HG03175 (cell line): ENCODE results near the gene BCDIN3D.
"Not testable (repeated sequence)": the region's sequence is repeated elsewhere in the genome, so short reads cannot be mapped to it uniquely, and the experiment has no call there.

ENCODE experiments used
- ATAC-seq: cut with Tn5 transposase; IDR thresholded peaks from one replicate; pipeline ENCODE4 v1.9.1; 2021; ENCODE audit warnings: mild to moderate bottlenecking, moderate library complexity; ENCODE audit not compliant: unreplicated experiment

BCDIN3D gene

DNA sequence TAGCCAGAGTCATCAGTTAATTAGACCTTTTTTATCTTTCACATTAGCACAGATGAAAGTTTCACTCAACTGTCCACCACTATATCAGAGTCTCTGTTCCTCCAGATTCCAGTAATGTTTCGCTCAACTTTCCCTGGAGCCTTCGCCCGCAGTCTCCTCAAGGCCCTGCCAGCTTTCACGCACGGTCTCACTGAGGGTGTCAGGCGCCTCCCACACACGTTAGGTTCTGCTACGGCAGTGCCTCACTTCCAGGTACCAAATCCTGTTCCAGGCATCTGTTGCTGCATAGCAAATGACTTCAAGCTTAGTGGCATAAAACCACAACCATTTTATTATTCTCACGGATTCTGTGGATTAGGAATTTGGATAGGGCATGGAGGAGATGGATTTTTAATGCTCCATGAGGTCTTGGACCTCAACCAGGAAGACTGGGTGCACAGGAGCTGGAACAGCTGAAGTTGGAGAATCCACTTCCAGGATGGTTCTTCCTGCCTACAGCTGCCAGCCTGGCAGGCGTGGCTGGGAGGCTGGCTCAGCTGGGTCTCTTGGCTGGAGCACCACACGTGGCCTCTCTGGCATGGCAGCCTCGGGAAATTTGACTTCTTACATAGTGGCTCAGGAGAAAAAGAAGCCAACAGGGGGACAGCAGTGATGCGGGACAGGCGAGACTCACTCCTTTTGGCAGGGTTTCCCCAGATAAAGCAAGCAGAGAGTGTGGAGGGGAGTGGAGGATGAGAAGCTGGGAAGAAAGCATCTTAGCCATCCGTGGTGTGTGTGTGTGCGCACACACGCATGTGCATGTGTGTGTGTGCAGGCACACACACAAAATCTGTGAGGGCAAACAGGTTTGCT, 21.3 kb upstream of the BCDIN3D start:
- no peak for ATAC-seq

DNA sequence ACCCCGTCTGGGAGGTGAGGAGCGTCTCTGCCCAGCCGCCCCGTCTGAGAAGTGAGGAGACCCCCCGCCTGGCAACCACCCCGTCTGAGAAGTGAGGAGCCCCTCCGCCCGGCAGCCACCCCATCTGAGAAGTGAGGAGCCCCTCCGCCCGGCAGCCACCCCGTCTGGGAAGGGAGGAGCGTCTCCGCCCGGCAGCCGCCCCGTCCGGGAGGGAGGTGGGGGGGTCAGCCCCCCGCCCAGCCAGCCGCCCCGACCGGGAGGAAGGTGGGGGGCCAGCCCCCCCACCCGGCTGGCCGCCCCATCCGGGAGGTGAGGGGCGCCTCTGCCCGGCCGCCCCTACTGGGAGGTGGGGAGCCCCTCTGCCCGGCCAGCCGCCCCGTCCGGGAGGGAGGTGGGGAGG, 18.0 kb upstream of the BCDIN3D start:
- not testable (repeated sequence) for ATAC-seq

DNA sequence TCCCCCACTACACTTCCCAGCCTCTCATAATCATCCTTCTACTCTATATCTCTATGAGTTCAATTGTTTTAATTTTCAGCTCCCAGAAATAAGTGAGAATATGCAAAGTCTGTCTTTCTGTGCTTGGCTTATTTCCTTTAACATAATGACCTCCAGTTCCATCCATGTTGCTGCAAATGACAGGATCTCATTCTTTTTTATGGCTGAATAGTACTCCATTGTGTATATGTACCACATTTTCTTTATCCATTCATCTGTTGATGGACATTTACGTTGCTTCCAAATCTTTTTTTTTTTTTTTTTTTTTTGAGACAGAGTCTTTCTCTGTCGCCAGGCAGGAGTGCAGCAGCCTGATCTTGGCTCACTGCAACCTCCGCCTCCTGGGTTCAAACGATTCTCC, 13.0 kb upstream of the BCDIN3D start:
- ATAC-seq: not testable (repeated sequence)

DNA sequence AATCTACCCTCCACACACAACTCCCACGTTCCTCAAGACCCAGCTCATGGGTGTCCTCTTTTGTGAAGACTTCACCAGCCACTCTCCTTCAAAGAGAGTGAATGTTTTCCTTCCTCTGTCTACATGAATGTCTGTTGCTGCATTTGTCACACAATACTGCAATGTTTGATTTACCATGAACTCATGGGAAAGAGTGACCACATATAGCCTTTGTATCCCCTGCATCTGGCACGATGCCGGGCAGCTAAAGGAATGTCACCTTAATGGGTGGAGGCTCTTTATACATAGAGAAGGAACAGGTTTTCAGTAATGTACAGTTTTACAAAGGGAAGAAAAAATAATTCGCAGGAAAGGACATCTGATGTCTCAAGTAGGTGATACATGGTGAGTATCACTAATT, 12.1 kb upstream of the BCDIN3D start:
- ATAC-seq: no peak

DNA sequence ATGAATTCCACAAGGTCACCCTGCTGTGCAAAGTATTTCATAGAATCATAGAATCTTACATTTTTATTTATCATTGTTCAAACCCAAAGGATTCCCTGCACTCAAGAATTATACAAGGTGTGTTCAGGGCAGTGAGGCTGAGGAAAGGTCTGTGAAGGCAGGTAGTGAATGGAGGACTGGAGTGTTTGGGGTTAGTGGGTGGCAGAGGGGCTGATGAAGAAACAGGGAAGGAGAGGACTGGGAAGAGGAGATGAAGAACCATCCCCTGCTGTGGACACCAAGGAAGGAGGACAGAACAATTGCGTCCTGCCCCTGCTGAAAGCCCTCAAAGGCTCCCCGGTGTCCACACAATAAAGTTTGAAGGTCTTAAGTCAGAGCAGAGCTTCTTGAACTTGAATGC, 10.8 kb upstream of the BCDIN3D start:
- ATAC-seq: no peak

DNA sequence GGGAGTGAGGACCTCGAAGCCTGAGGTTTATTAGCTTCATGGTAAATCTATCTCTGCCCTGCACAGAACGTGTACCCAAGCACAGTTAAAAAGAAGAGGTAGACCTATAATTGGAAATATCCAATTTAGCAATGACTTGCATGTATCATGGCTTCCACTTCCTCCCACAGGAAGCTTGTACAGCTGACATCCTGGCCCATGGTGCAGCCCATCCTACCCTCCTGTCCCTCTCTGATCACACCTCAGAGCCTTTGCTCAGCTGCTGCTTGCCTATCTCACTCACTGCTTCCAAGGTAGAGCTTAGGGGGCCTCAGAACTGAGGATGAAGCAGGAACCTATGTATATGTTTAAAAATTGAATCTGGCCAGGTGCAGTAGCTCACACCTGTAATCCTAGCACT, 4.3 kb upstream of the BCDIN3D start:
- ATAC-seq: no peak

DNA sequence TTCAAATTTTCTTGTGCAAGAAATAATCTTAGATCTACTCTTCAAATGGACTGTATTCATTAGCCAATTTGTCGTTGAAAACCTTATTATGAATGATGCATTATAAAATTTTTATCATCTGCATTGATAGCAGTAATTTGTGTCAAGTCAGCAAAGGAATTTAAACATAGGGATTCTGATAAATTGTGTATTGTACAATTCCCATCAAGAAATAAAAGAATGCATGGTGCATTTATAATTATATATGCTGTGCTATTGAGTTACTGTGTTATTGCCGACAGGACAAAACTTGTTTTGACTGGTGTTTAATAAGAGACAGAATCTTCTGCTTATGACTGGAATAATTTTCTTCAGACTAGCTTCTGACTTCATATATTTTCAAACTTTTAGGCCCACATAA, 3.1 kb upstream of the BCDIN3D start:
- no peak for ATAC-seq

DNA sequence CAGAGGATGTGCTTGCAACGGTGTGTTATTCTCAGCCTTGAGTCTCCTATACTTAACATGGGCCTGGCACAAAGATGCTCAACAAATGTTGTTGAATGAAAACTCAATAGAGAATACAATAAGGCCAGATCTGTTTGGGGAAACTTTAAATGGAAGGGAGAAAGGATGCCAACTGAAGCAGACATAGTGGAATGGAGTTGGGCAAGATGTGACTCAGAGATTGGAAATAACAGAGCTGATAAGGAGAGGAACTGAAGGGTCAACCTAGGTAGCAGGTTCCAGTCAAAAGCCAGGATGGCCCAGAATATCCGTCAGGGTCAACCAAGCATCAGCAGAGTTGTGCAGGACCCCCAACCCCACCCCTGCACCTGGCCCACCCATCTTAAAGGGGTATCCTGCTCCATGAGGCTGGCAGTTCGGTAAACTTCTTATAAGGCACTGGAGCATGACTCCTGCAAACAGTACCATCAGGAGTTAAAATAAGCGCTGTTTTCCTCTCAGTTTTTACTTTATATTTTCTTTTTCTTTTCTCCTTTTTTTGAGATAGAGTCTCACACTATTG, 1.1 kb upstream of the BCDIN3D start:
- ATAC-seq: no peak

DNA sequence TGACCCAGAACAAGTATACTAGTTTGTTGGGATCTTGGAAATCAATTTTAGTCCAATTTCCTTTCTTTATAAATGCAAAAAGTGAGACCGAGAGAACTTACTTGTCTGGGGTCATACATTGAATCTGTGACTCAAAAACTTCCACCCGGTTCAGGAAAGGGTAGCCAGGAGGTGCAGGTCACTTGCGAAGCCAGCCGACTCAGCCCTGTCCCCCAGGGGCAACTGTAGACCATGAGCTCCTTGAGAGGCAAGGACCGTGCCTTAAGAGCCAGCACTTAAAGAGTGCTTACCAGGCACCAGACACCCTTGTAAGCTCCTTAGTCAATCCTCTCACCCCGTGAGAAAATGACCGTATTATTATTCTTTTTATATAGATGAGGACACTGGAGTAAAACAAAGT, 505 bp upstream of the BCDIN3D start:
- no peak for ATAC-seq

DNA sequence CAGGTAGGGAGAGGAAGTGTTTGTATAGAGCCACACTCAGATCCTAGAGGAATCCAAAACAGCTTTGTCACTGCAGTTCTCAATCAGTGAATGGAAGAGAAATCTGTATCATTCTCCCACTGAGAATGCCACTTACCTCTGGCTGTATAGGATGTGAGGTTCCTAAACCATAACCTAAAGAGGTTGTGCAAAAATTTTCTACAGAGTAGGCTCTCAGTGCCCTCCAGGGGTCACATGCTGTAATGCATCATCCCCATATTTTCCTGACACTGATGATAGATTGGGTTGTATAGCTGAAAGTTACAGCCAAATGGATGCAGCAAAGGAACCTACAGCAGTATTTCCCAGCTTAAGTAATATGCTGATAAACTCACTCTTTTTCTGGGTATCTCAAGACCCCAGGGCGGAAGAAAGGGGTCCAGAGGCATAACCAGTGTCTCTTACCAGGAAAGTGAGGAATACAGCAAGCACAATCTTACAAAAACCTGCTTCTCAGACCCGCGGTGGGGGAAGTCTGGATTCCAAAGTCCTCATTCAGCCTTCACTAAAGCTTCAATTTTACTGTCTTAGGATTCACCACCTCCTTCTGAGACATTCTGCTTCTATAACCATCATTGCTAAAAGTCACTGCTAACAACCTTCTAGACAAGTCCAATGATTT, 3.8 kb downstream of the BCDIN3D start:
- ATAC-seq: no peak

DNA sequence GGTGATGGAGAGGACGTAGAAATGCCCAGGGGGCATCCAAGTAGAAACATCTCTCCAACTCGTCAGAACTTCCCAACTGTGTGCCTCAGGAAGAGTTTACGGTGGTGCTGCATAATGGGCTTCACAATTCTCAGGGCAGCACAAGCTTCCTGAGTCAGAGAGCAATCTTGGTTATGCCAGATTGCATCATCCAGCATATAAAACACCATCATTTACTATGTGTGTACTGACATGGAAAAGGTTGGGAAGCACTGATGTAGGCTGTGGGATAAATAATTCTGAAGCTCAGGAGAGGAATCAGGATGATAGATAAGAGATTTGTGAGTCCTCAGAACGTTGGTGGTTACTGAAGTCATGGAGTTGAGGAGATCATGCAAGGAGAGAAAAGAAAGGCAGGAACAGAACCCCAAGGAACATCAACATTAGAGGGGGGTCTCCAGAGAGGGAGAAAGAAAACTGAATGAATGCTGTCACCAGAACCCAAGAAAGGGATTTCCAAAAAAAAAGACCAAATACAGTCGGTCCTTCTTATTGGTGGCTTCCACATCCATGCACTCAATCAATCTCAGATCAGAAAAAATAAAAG, 10.0 kb downstream of the BCDIN3D start:
- no peak for ATAC-seq

DNA sequence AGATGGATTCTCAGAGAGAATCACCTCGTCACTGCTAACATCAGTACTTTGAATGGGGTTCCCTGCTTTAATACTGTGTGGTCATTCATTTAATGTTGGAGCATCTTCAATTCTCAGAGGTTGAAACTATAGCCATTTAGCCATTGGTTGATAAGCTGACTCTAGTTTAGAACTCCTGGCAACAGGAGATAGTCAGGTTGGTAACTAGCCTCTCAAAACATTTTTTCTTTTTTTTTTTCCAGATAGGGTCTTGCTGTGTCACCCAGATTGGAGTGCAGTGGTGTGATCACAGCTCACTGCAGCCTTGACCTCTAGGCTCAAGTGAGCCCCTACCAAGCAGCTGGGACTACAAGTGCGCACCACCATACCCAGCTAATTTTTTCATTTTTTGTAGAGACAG, 11.2 kb downstream of the BCDIN3D start:
- no peak for ATAC-seq

DNA sequence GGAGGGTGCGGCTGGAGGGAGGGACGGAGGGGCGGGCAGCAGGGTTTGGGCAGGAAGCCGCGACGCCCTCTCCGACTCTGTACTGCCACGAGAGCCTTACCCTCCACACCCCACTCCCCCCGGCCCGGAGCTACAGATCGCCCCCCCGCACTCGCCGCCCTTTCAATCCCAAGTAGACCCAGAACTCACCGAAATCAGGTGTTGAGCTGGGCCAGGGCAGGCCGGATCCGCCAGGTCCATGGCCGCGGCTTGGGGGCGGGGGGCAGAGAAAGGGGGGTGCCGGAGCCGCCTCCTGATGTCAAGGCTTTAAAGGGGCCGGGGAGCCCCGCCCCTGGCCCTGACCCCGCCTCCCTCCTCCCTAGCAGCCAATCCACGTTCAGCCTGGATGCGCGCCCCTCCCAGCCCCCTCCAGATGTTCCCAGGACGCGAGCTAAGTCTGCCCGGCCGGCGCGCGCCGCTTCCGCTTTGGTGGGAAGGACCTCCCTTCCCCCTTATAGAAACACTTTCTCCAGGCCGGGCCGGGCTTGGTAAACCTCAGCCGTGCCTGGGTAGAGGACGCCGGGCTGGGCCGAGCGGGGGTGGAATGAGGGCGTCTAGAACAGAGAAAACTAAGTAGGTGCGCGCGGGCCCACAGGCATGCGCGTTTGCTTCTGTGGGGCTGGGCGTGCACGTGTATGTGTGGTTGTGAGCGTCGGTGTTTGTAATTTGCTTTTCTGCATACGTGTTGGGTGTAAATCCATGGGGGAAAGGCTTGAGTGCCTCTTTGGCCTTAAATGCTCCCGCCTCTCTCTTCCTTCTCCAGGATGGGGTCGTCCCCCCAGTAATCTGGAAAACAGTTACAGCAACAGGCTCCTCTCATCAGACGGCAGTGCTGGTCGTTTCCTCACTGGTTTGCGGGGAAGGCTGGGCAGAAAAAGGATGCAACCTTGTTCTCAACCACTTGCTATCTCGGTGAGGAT, 14.5 kb downstream of the BCDIN3D start, which contains the start of gene NCKAP5L:
Gene NCKAP5L, minus strand, starts transcription at position 281 of the 959 bp plus-strand sequence. CDS start 24,369 bp downstream, outside the sequence.
- ATAC-seq: peak; percentile 84

DNA sequence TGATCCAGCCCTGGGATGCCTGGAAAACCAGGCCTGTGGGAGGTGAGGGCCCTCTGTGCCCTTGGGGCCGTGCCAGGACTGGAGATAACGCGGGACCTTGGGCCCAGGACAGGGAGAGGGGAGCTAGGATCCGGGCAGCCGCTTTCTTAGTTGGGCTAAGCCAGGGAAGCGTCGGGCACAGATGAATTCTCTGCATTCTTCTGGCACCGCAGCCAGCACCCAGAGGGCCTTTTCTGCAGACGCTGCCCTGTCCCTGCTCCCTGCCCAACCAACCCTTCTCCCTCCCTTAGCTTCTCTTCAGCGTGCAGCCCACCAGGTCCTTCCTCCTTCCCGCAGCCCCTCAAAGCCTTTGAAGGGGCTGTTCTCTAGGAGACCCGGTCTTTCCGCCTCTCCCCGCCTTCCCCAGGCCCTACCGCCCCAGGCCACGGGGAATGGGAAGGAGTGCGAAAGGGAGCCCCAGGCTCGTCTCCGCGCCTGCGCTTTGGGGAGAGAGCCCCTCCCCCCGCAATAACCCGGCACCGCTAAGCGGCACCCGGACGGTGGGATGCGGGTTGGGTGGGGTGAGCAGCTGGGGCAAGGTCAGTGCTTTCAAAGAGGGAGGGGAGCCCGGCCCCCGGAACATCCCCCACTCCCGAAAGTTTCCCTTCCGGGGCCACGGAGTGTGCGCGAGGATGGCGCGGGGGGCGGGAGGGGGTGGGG, 15.4 kb downstream of the BCDIN3D start:
- ATAC-seq: no peak

DNA sequence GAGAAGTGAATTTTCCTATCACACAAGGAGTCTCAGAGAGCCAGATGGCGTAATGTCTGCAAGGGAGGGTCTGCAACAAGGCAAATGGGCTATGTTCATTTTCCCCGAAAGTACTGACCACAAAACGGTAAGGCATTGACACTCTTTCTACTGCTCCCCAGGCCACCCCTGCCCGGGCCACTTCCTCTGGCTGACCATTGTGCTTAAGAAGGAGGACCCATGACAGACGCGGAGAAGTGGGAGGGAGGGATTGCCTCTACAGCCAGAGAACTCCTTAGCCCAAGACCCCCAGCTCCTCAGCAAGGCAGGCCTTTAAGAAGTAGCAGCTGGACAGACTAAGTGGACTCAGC, 15.9 kb downstream of the BCDIN3D start:
- no peak for ATAC-seq

DNA sequence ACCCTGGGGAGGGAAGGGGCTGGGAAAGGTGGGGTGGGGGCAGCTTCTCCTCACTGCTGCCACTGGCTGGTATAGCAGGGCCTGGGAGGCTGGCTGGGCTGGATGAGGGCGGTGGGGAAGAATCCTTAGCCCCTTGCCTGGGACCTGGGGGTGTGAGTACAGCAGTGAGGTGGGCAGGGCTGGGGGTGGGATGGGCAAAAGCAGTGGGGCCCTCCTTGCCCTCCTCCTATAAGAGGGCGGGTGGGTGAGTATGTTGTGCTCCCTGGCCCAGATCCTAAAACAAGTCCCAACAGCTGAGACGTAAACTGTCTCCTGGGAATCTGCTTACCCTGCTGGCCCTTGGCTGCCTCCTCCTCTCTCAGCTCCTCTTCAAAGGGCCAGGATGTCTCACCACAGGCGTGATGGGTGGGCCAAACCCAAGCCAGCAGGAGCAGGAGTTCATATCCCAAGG, 16.9 kb downstream of the BCDIN3D start:
- ATAC-seq: no peak

DNA sequence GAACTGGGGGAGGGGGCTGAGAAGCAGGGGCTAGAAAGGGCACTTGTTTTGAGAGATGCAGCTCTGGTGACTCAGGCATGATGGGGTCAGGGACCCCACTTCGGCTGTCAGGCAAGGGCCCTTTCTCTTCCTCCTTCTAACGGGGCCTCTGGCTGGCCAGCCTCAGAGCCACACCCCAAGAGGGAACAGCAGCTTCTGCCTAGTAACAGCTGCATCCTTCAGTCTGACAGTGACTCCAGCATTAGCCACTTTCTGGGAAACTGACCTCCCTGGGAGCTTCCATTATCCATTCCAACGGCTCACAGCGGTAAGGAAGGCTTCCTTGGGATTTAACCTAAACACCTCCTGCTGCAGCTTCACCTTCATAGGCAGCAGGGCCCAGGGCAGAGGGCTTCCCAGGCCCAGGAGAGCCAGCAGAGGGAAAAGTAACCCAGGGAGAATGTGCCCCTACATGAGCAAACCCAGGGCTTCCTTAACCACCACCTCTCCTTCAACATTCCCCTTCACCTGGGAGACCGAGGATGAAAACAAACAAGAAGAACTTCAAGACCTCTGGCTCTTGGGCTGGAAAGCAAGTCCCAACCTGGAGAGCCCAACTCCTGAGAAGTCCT, 17.4 kb downstream of the BCDIN3D start:
- ATAC-seq: no peak

DNA sequence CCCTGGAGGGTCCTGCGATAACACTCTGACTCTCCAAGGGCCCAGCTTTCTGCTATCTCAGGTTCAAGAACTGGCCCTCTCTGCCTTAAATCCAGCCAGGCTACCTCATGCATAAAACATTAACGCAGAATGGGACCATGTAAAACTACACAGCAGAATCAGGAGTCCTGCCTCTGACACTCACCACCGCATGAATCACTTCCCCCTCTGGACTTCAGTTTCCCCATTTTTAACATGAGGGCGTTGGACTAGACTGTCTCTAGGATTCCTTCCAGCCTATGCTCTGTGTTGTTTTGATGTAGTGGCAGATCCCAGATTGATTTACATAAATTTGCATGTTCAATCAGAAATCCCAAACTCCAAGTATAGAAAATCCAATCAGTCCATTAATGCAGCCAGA, 18.0 kb downstream of the BCDIN3D start:
- no peak for ATAC-seq

DNA sequence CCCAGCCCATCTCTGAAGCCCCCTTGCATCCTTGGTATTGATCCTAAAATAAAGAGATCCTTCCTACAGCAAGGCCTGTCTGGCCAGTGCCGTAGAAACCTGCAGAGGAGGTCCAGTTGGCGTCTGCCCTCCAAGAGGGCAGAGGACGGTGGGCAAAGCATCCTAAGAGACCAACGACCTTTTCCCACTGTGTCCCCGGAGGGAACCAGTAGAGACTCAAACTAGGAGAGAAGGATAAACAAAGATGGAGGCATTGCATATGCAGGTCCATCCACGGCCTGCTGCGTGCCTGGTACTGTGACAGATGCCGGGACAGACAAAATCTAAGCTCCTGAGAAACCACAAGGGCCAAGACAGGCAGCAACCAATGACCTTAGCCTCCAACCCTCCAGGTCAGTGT, 18.5 kb downstream of the BCDIN3D start:
- no peak for ATAC-seq

DNA sequence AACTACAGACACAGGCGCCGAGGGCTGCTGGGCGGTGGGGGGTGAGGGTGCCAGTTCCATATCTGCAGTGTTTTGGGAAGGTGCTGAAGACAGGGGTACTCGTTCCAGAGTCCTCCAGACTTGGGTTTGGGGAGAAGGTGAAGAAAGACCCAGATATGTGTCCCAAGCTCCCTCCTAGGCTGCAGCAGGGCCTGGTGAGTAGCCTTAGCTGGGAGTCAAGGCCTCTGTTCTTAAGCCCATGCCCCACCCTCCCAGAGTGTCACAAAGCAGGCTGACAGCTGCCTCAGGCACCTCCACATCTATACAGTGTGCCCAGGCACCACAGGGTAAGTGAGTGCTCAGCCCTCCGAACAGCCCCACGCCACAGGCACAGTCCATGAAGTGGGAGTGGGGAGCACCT, 19.0 kb downstream of the BCDIN3D start:
- no peak for ATAC-seq
